ENCODE measurements around the gene ZYG11B. TPM values are rescaled to one million over a fixed set of nuclear protein-coding genes. Genes with fewer than 3 reads are reported as not detected.

The ZYG11B gene
- total and polyA plus RNA-seq, 8 donors = 3.5 to 56.9 (median 15.7) TPM

DNA sequence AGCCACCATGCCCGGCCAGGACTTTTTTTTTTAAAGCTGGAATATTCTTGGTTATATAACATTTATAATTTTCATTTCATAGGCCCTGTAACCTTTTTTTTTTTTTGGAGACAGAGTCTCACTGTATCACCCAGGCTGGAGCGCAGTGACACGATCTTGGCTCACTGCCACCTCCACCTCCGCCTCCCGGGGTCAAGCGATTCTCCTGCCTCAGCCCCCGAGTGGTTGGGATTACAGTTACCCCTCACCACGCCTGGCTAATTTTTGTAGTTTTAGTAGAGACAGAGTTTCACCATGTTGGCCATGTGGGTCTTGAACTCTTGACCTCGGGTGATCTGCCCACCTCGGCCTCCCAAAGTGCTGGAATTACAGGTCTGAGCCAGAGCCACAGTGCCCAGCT is 12.6 kb downstream of the ZYG11B start:
- 61 to 86% (median 81%) methylated on average over 10 of the region's 10 CpGs for WGBS, 5 donors
- Histone ChIP-seq H3K4me1 (peaks cover 21 to 60% (median 35%) of the 10 kb centered on the region in 4 donors), H3K36me3 (no peaks in the 10 kb centered on the region), H3K4me3 (no peak overlapping the region), H3K27me3 (no peaks in the 10 kb centered on the region), H3K27ac (peak overlapping the region in 2 of 5 donors; percentile 62), H3K9me3 (no peaks in the 10 kb centered on the region)
- TF ChIP-seq POLR2A (IDR thresholded peaks at IDR 0.05) = no peak
- no peak for TF ChIP-seq POLR2AphosphoS5 (IDR thresholded peaks at IDR 0.05)
- TF ChIP-seq CTCF (IDR thresholded peaks at IDR 0.05) = no peak
- TF ChIP-seq EP300 (IDR thresholded peaks at IDR 0.05) = no peak
- intact Hi-C loops (cut with DNase I; ENCODE audit: low total_unique reads) = no loop called here
- DNase-seq = no peak

DNA sequence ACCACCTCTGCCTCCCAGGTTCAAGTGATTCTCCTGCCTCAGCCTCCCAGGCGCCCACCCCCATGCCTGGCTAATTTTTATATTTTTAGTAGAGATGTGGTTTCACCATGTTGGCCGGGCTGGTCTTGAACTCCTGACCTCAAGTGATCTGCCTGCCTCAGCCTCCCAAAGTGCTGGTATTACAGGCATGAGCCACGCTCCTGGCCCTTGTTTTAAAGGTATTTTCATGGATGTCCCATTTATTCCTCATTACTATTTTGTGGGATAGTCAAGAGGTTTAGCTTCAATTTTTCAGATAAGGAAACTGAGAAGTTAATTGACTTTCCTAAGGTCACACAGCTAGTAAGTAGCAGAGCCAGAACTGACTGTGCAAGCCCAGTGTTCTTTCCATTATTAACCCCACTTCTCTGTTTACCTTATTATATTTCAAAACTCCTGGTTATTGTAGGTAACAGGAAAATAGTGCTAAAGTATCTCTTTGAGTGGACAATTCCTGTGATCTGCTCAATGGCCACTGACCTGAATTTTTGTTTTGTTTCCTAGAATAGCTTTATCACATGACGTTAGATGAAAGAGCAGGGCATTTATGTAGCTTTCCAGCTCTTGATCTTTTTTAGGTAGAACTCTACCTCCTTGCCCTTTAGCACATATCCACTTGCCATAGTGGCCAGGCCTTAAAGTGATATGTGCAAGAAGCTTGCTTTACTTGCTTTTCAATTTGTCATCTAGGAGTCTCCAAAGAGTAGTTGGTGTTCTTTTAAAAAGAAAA is 13.6 kb downstream of the ZYG11B start:
- DNase-seq = peak in 1 of 2 donors; percentile 20
- Histone ChIP-seq H3K27ac (peak overlapping the region in 1 of 5 donors; percentile 26), H3K9me3 (no peaks in the 10 kb centered on the region), H3K4me3 (no peak overlapping the region), H3K36me3 (no peaks in the 10 kb centered on the region), H3K4me1 (peaks cover 21 to 56% (median 35%) of the 10 kb centered on the region in 4 donors), H3K27me3 (no peaks in the 10 kb centered on the region)
- intact Hi-C loops (cut with DNase I; ENCODE audit: low total_unique reads) = no loop called here
- TF ChIP-seq POLR2AphosphoS5 (IDR thresholded peaks at IDR 0.05) (no peak), EP300 (IDR thresholded peaks at IDR 0.05) (no peak), CTCF (IDR thresholded peaks at IDR 0.05) (no peak), POLR2A (IDR thresholded peaks at IDR 0.05) (no peak)
- 72 to 78% (median 77%) methylated on average over 4 of the region's 4 CpGs for WGBS, 5 donors

- TF ChIP-seq EP300 (IDR thresholded peaks at IDR 0.05) (no peak), POLR2A (IDR thresholded peaks at IDR 0.05) (no peak), POLR2AphosphoS5 (IDR thresholded peaks at IDR 0.05) (no peak), CTCF (IDR thresholded peaks at IDR 0.05) (no peak)
- intact Hi-C loops (cut with DNase I; ENCODE audit: low total_unique reads) = no loop called here
- H3K36me3 ChIP-seq = no peaks in the 10 kb centered on the region
- peak overlapping the region in 1 of 5 donors; percentile 29 for H3K27ac ChIP-seq
- H3K27me3 ChIP-seq = no peaks in the 10 kb centered on the region
- no peak overlapping the region for H3K4me3 ChIP-seq
- H3K9me3 ChIP-seq = no peaks in the 10 kb centered on the region
- H3K4me1 ChIP-seq = peaks cover 21 to 60% (median 38%) of the 10 kb centered on the region in 4 donors
- DNase-seq = no peak
- WGBS, 5 donors = 77 to 91% (median 85%) methylated on average over 2 to 3 of the region's 3 CpGs
Measured at GRCh38 chr1:52741259-52741658, 15.0 kb downstream of the ZYG11B start.

DNA sequence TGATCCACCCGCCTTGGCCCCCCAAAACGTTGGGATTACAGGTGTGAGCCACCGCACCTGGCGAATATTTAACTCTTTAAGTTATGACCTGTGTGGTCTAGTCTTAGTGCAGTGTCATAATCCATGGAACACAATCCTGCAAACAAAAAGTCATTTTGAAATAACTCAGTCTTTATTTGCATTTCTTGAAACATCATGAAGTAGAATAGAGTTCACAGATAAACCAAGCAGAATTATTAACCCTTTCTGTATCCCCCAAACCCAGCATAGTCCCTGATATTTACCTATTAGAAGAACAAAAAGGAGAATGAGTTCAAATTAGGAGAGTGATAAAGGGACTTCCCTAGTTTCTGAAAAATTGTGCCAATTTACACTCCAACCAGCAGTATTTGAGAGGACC is 19.9 kb downstream of the ZYG11B start:
- no peak for DNase-seq
- TF ChIP-seq POLR2A (IDR thresholded peaks at IDR 0.05) (no peak), POLR2AphosphoS5 (IDR thresholded peaks at IDR 0.05) (no peak), CTCF (IDR thresholded peaks at IDR 0.05) (no peak), EP300 (IDR thresholded peaks at IDR 0.05) (no peak)
- Histone ChIP-seq H3K9me3 (no peaks in the 10 kb centered on the region), H3K27ac (no peak overlapping the region), H3K4me1 (peaks cover 1 to 60% (median 31%) of the 10 kb centered on the region in 4 donors), H3K27me3 (no peaks in the 10 kb centered on the region), H3K36me3 (no peaks in the 10 kb centered on the region), H3K4me3 (no peak overlapping the region)
- WGBS, 5 donors = 43 to 88% (median 62%) methylated on average over 4 of the region's 4 CpGs
- intact Hi-C loops (cut with DNase I; ENCODE audit: low total_unique reads) = no loop called here
